NCI-H2107 treated with DMSO at 0.1 percent for 48 hours (cell line): ENCODE measurements around the gene KRTAP10-8.
"Not testable (repeated sequence)": the region's sequence is repeated elsewhere in the genome, so short reads cannot be mapped to it uniquely, and the experiment has no call there.

Experiments used
- DNase-seq: peaks from one replicate; lab custom pipeline; 2025; ENCODE audit not compliant: unreplicated experiment; lab: John Stamatoyannopoulos, UW

The KRTAP10-8 gene

GRCh38 chr21:44643741-44644310 is 31.9 kb downstream of the KRTAP10-8 start:
- DNase-seq, result no peak

- DNase-seq, result no peak
These were observed 33.0 kb downstream of the KRTAP10-8 start for GRCh38 chr21:44644878-44645277.

- not testable (repeated sequence) for DNase-seq
These were observed 34.7 kb downstream of the KRTAP10-8 start, which contains the start of gene KRTAP10-11 for GRCh38 chr21:44646366-44647221. TSS of gene KRTAP10-11 (plus strand) at chr21:44646414. CDS start at chr21:44646459, 45 bp downstream.

GRCh38 chr21:44647222-44647552 is 35.3 kb downstream of the KRTAP10-8 start:
- no peak for DNase-seq

- no peak for DNase-seq
These were observed 36.9 kb downstream of the KRTAP10-8 start for GRCh38 chr21:44648557-44649311.

- no peak for DNase-seq
These were observed 37.7 kb downstream of the KRTAP10-8 start for GRCh38 chr21:44649521-44650100.

- no peak for DNase-seq
These were observed 38.5 kb downstream of the KRTAP10-8 start for GRCh38 chr21:44650265-44650972.

- no peak for DNase-seq
These were observed 39.2 kb downstream of the KRTAP10-8 start for GRCh38 chr21:44650973-44651675.

GRCh38 chr21:44653123-44653522 is 41.2 kb downstream of the KRTAP10-8 start:
- no peak for DNase-seq

GRCh38 chr21:44653656-44654575 is 42.0 kb downstream of the KRTAP10-8 start:
- no peak for DNase-seq

GRCh38 chr21:44654576-44655175 is 42.8 kb downstream of the KRTAP10-8 start, which contains the start of gene KRTAP12-4:
TSS of gene KRTAP12-4 (minus strand) at chr21:44654659. CDS start at chr21:44654614, 45 bp downstream.
- no peak for DNase-seq

GRCh38 chr21:44656868-44657267 is 45.0 kb downstream of the KRTAP10-8 start:
- no peak for DNase-seq

GRCh38 chr21:44657635-44658540 is 46.0 kb downstream of the KRTAP10-8 start, which contains the start of gene KRTAP12-3:
TSS of gene KRTAP12-3 (plus strand) at chr21:44657932. CDS start at chr21:44657980, 48 bp downstream.
- DNase-seq, result no peak

GRCh38 chr21:44658541-44658910 is 46.6 kb downstream of the KRTAP10-8 start:
- DNase-seq, result no peak

GRCh38 chr21:44658913-44659595 is 47.2 kb downstream of the KRTAP10-8 start:
- DNase-seq, result no peak

GRCh38 chr21:44661567-44661966 is 49.7 kb downstream of the KRTAP10-8 start:
- not testable (repeated sequence) for DNase-seq
